Mesodermal cell (in vitro differentiated cells): ENCODE data around the gene ANK3.

Experiments
- H3K27ac ChIP-seq: 2 replicates; pipeline ENCODE4 v1.7.0; 2013; ENCODE audit warnings: mild to moderate bottlenecking, low read depth, low read length, moderate library complexity; ENCODE audit not compliant: severe bottlenecking
- H3K36me3 ChIP-seq: 2 replicates; pipeline ENCODE4 v1.7.1; 2013; ENCODE audit warnings: mild to moderate bottlenecking, low read length, moderate library complexity; ENCODE audit not compliant: control insufficient read depth, insufficient read depth
- H3K4me1 ChIP-seq: one replicate; pipeline ENCODE4 v1.7.1; 2013; ENCODE audit warnings: mild to moderate bottlenecking, low read length; ENCODE audit not compliant: insufficient read depth, control insufficient read depth, poor library complexity, severe bottlenecking
- H3K4me3 ChIP-seq: 2 replicates; pipeline ENCODE4 v1.7.0; 2013; ENCODE audit warnings: low read length, control low read depth, mild to moderate bottlenecking; ENCODE audit not compliant: insufficient read depth, poor library complexity, severe bottlenecking; ENCODE audit errors: extremely low read depth
- H3K9me3 ChIP-seq: 2 replicates; pipeline ENCODE4 v1.7.1; 2013; ENCODE audit warnings: mild to moderate bottlenecking, low read length, moderate library complexity; ENCODE audit not compliant: control insufficient read depth
- WGBS, 2 experiments: methylation state at CpG; one replicate each; pipeline ENCODE4 v1.1.5; 2013; ENCODE audit warnings: missing lambda C conversion rate in 2 of 2; ENCODE audit not compliant: insufficient coverage in 2 of 2; 5-methylcytosine and 5-hydroxymethylcytosine counted together

ANK3 gene

DNA sequence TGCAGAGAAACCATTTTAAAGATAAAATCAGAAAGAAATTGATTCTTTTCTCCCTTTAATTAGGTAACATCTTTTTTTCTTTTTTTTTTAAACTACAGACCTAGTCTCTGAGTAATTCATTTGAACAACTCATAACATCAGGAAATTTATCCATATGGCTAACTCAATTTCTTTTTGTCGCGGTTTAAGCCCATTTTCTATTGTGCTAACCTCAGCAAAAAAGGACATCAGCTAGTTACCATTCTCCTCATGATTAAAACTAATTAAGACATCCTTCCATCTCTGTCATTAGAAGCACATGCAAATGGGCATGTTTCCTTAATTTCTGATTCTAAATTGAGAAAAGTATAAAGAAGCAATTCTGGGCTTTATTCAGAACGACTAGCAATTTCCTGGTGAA, 57.8 kb downstream of the ANK3 start:
- H3K4me1 ChIP-seq, result no peaks in the 10 kb centered on the region
- H3K4me3 ChIP-seq, result no peak overlapping the region
- H3K27ac ChIP-seq, result no peak overlapping the region
- no peaks in the 10 kb centered on the region for H3K36me3 ChIP-seq
- H3K9me3 ChIP-seq, result no peaks in the 10 kb centered on the region
- WGBS, 2 experiments, result 100% methylated on average over 2 of the region's 3 CpGs

DNA sequence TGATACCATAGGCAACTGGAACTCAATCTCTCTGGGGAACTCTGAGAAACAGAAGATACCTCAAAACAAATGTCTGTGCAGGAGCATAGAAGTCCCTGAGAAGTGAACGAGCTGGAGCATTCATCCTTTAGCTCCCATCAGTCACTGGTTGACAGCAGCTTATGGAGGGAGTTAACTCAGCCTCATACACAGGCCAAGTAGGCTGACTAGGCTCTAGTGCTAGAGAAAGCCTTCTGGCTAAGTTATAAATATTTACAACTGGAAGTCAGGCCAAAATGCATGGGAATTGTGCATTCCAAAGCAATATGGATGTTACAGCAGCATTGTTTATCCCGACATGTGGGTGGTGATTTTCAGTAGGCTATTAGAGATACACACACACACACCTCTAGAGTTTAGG, 66.5 kb downstream of the ANK3 start:
- Histone ChIP-seq H3K9me3 (no peaks in the 10 kb centered on the region), H3K4me3 (no peak overlapping the region), H3K27ac (no peak overlapping the region), H3K36me3 (no peaks in the 10 kb centered on the region), H3K4me1 (peaks cover 7% of the 10 kb centered on the region)
- 73% methylated on average over 1 of the region's 2 CpGs; no CpG with 5 or more reads in 1 of the 2 experiments for WGBS, 2 experiments

DNA sequence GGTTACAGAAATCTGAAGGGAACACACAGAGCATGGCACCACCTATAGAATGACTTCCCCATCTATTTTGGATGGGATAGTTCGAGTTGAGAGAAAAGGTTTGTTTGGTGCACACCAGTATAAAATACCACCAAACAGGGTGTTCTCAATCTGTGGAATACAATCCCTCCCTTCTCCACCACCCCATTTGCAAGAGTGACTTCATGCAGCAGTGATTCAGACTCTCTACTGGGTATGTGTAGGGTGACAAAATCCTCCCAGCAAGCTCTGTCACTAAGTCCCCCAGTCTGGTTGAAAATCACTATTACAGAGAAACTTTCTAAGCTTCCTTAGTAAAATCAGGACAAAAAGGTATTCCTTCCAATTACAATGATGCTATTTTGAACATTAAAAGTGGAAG, 69.0 kb downstream of the ANK3 start:
- no peaks in the 10 kb centered on the region for H3K36me3 ChIP-seq
- H3K4me3 ChIP-seq, result no peak overlapping the region
- no CpG with 5 or more reads among the region's 1 CpG for WGBS, 2 experiments
- no peaks in the 10 kb centered on the region for H3K9me3 ChIP-seq
- H3K4me1 ChIP-seq, result peaks cover 10% of the 10 kb centered on the region
- no peak overlapping the region for H3K27ac ChIP-seq

DNA sequence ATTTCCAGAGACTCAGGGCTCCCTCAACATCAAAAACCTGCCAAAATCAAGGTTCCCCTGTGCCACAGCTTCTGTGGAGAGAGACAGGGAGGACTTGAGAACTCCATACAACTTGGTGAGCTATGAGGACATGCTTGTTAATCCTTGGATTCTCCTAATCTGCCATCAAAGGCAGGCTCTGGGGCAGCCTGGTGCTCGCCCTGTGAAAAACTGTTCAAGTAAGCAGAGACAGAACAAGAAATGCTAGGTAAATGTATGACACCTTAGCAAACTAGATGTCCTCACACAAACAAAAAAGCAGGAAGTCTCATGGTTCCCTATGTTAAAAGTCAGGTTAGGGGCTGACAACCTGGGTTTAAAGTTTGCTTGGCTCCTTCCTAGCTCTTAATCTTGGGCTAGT, 73.6 kb downstream of the ANK3 start:
- H3K27ac ChIP-seq, result no peak overlapping the region
- H3K4me3 ChIP-seq, result no peak overlapping the region
- WGBS, 2 experiments, result 100% methylated on average over 1 of the region's 1 CpG; no CpG with 5 or more reads in 1 of the 2 experiments

DNA sequence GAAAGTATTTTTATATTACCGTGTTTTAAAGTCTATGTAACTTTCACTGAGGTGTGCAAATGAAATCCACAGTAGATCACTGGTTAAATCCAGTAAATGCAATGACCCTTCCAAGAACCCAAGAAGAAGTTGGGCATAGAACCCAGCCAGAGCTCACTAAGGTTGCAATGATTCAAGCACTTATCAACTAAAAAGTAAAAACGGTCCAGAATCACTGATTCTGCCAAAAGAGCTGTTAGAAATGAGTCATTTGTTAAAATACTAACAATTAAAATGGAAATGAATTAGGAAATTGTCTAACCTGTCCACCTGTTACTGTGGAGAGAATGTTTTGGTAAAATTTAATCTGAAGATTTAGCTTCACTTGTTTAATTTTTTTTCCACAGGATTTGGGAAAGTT, 74.4 kb downstream of the ANK3 start:
- H3K36me3 ChIP-seq, result no peaks in the 10 kb centered on the region
- no peak overlapping the region for H3K27ac ChIP-seq
- whole genome bisulfite sequencing, 2 experiments, result 86% methylated on average over 1 of the region's 2 CpGs; no CpG with 5 or more reads in 1 of the 2 experiments
- peaks cover 39% of the 10 kb centered on the region for H3K4me1 ChIP-seq
- no peaks in the 10 kb centered on the region for H3K9me3 ChIP-seq
- no peak overlapping the region for H3K4me3 ChIP-seq

More for the DNA sequence above, 73.6 kb downstream of the ANK3 start:
- Histone ChIP-seq H3K36me3 (no peaks in the 10 kb centered on the region), H3K9me3 (no peaks in the 10 kb centered on the region), H3K4me1 (peaks cover 39% of the 10 kb centered on the region)

DNA sequence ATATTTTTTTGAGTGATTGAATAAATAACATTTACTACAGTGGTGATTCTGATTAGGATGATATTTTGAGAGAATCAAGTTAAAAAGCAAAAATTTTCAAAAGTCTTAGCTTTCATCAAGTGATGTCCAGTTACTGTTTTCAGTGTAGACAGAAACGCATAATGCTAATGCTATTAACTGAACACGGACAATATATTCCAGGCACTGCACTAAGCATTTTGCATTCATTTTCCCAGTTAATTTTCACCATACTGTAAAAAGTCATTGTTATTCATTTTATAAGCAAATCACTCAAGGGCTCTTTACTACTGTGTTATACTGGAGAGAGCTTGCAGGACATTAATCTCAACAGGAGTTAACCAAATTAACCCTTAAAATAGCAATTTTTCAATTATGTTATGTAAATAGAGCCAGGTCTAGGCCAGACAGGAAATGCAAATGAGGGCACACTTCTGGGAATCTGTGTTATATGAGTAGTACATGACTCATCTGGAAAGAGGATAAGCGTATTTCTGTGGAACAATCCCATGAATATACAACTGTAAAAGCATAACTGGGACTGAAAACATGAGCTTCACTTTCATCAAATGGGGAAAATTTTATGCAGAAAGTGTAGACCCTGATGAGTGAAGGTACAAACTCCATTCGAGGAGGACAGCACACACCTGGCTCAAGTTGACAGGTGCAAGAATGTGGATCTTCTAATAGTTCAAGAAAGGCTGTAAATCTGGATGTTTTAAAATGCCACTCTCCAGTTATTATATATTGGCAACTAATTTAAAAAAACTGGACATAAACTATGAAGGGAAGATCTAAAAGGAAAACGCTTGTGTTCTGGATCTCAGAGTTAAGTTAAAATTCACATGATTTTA, 75.4 kb downstream of the ANK3 start:
- Histone ChIP-seq H3K9me3 (no peaks in the 10 kb centered on the region), H3K36me3 (no peaks in the 10 kb centered on the region), H3K27ac (peak overlapping the region; percentile 51), H3K4me1 (peaks cover 39% of the 10 kb centered on the region), H3K4me3 (no peak overlapping the region)
- 80 to 92% methylated on average over 2 to 3 of the region's 5 CpGs for WGBS, 2 experiments

DNA sequence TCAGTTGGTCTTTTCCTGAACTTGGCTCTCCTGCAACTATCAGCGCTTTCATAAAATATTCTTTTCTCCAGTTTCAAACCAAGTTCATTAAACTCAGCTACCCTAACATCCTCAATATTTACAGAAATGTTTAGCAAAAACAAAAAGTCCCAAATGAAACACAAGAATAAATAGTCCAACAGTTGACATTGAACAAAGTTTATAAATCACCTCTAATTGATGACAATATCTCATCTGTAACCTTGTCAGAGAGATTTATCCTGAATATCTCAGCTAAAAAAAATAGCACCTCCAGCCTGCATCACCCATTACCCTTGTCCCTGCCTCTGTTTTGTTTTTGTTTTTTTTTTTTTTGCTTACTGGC, 76.1 kb downstream of the ANK3 start:
- WGBS, 2 experiments, result 93 to 100% methylated on average over 1 of the region's 1 CpG
- H3K36me3 ChIP-seq, result no peaks in the 10 kb centered on the region
- H3K4me1 ChIP-seq, result peaks cover 36% of the 10 kb centered on the region
- H3K27ac ChIP-seq, result peak overlapping the region; percentile 51
- H3K4me3 ChIP-seq, result no peak overlapping the region
- H3K9me3 ChIP-seq, result no peaks in the 10 kb centered on the region

DNA sequence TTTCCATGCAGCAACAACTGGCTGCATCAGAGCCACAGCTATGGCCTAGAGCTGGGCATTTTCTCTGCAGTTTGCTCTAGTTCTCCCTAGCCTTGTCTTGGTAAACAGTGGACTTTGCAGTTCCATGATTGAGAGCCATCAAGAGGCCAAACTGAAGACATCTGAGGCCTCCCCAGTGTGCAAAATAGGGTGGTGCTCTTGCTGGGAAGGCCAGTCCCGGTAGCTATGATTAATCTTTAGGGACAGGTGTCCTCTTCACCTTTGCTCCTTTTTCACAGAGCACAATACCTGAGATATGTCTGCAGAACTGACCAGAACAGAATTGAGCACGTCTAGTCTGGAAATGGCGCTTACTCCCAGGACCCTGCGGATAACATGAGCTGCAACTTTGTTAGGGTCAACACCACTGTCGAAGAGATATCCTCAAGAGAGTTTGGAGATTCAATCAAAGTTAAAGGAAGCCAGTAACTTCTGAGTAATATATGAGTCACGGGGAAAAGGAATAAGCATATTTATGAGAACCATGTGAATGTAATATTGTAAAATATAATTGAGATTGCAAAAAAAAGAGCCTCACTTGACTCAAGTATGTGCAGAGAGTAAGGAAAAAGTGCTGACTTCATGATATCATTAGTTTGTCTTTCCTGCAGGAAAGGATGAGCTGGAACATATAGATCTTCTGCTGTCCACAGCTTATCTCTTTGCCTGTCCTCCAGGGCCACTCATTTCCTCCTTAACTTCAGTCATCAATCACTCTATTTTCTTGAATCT, 76.7 kb downstream of the ANK3 start:
- Histone ChIP-seq H3K27ac (peak overlapping the region; percentile 51), H3K4me3 (no peak overlapping the region)

DNA sequence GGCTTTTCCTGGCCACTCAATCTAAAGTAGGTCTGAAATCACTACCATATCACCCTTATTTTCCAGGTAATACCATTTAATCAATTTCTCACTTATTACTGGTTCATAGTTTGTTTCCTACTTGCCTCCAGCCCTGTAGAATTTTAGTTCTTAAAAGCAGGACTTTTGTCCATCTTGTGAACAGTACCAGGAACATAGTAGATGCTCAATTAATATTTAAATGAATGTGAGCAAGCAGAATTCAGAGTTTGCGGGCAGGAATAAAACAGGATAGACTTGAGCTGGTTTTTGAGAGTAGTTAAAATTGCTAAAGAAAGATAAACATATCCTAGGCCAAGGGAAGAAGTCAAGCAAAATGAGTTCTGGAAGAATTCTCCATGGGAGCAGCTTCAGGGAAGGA, 77.9 kb downstream of the ANK3 start:
- WGBS, 2 experiments, result 100% methylated on average over 1 of the region's 1 CpG; no CpG with 5 or more reads in 1 of the 2 experiments
- no peaks in the 10 kb centered on the region for H3K9me3 ChIP-seq

More for the DNA sequence above, 76.7 kb downstream of the ANK3 start:
- Histone ChIP-seq H3K4me1 (peaks cover 36% of the 10 kb centered on the region), H3K36me3 (no peaks in the 10 kb centered on the region), H3K9me3 (no peaks in the 10 kb centered on the region)
- WGBS, 2 experiments, result 89 to 90% methylated on average over 5 to 6 of the region's 6 CpGs

DNA sequence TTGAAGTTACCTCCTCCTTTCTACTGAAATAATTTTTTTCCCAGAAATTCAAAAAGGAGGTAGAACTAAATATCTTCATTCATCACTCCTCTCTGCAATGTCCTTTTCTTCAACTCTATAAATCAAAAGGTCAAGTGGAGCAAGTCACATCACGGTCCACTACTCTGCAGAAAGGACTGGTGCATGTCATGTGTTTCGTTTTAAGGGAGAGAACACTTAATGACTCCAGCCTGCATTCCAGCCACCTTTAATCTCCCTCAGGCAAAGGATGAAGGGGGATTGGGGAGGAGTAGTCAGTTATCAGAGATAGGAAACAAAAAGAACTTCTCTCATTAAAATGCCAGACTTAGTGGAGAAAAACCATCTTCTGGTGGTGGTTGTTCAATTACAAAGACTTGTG, 78.9 kb downstream of the ANK3 start:
- peak overlapping the region; percentile 11 for H3K27ac ChIP-seq

More for the DNA sequence above, 77.9 kb downstream of the ANK3 start:
- Histone ChIP-seq H3K36me3 (no peaks in the 10 kb centered on the region), H3K27ac (no peak overlapping the region), H3K4me1 (peaks cover 36% of the 10 kb centered on the region), H3K4me3 (no peak overlapping the region)

More for the DNA sequence above, 78.9 kb downstream of the ANK3 start:
- peaks cover 34% of the 10 kb centered on the region for H3K4me1 ChIP-seq
- no CpG with 5 or more reads among the region's 2 CpGs for WGBS, 2 experiments
- H3K36me3 ChIP-seq, result no peaks in the 10 kb centered on the region
- H3K4me3 ChIP-seq, result no peak overlapping the region
- no peaks in the 10 kb centered on the region for H3K9me3 ChIP-seq
